GM18520 (cell line): ENCODE data around the gene PRKAR1B.

Source experiments
- ATAC-seq: cut with Tn5 transposase; IDR thresholded peaks from one replicate; pipeline ENCODE4 v1.9.1; 2021; ENCODE audit not compliant: unreplicated experiment

Gene PRKAR1B

DNA sequence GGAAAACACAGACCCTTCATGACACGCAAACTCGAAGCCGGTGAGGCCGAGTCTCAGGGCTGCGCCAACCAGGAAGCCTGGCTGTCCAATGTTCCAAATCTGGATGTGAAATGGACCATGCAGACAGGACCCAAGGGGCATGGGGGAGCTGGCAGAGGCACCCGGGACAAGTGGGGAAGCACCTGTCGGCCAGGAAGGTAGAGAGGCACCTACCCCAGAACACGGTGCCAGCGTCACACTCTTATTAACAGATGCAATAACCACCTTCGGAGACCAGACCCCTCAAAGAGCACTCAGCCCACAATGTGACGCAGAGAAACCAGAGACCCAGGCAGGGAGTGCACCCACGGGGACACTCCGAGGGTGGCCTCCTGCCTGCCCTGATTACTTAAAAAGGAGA lies 119.1 kb downstream of the PRKAR1B start:
- no peak for ATAC-seq

DNA sequence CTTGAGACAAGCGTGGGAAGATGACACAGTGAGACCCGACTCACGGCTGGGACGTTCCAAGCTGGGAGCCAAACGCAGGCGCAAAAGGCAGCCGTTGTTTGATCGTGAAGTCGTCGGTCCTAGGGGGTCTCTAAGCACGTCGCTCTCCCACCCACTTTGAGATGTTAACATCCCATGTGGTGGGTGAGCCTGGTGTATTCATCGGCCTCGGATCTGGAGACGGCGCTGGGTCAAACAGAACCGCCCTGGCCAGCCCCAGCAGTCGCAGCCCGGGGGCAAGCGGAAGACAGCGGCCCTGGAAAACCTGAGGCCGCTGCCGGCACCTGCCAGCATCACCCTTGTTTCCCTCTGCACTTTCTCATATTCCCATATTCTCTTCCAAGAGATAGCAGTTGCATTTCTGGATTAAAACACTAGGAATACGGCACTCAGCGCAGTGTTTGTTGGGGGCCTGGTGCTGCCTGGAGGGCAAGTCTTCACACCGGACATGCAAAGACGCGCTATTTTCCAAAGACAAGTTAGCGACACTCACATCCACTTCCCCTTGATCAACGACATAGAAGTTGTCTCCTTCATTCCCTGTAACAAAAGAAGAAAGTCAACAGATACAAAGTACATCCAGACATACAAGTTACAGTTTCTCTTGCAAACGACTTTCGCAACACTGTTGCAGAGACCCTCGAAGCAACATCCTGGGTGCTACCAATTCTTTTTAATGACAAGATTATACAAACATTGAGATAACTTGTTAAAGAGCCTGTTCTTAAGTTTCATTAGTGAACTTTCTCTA lies 121.2 kb downstream of the PRKAR1B start:
- ATAC-seq = no peak

GRCh38 chr7:604884-605531 lies 122.1 kb downstream of the PRKAR1B start:
- ATAC-seq = no peak

DNA sequence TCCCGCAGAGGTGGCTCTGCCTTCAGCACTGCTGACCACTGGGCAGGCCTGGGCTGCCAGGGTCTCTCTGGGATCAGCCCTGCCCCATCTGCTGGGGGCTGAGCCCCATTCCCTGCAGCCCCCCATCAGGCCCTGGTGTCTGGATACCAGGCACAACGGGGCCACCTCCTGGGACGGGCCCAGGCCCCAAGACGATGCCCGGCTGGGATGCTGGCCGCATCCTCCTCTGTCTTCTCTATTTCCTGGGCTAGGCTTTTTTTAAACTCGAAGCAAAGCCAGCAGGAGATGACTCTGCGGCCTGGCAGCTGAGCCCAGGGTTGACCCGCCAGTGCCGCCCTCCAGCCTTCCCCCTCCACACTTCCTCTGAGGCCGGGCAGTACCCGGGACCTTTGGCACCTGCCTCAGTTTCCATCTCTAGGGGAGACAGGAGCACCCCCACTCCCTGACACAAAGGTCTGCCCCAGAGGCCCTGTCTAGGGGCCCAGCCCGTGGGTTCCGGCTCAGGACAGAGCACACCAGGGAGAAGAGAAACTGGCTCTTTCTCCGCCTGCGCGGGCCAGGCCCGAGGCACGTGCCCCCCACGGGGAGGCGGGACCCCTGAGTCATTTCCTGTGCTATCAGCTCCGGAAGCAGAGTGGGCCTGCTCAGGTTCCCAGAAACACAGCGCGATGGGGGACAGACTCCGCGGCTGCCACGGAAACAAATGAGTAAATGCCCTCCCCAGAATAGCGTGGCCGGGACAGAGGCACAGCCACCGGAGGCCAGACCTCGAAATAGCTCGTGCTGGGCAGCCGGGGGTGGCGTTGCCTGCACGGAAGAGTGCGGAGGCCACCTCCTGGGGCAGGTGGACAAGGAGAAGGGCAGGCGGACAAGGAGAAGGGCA lies 122.8 kb downstream of the PRKAR1B start:
- peak; percentile 48 for ATAC-seq

- ATAC-seq = no peak
These were observed 123.7 kb downstream of the PRKAR1B start for GRCh38 chr7:603152-603951.

- no peak for ATAC-seq
These were observed 124.5 kb downstream of the PRKAR1B start for GRCh38 chr7:602341-603141.

GRCh38 chr7:601595-602340 lies 125.3 kb downstream of the PRKAR1B start:
- peak; percentile 38 for ATAC-seq

GRCh38 chr7:601036-601594 lies 126.0 kb downstream of the PRKAR1B start:
- no peak for ATAC-seq

- no peak for ATAC-seq
These were observed 126.7 kb downstream of the PRKAR1B start for GRCh38 chr7:600149-601035.

DNA sequence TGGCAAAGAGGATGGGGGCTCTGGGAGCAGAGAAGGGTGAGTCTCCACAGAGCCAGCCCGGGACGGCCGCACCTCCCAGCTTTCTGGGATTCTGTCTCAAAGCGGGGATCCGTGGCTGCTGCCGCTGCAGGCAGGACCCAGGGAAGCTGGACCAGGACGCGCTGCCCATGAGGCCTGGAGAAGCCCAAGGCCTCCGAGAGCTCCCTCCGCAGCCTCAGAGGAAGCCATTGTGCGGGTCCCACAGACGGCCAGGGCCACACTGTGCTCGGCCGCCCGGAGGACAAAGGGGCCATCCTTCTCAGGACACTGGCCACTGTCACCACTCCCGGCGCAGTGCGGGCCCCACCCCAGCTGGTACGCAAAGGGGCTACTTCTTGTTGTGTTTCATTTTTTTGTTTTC lies 128.2 kb downstream of the PRKAR1B start:
- no peak for ATAC-seq

GRCh38 chr7:597348-598178 lies 129.5 kb downstream of the PRKAR1B start:
- ATAC-seq = no peak

- ATAC-seq = no peak
These were observed 130.3 kb downstream of the PRKAR1B start for GRCh38 chr7:596819-597182.

- no peak for ATAC-seq
These were observed 130.8 kb downstream of the PRKAR1B start for GRCh38 chr7:596071-596818.

DNA sequence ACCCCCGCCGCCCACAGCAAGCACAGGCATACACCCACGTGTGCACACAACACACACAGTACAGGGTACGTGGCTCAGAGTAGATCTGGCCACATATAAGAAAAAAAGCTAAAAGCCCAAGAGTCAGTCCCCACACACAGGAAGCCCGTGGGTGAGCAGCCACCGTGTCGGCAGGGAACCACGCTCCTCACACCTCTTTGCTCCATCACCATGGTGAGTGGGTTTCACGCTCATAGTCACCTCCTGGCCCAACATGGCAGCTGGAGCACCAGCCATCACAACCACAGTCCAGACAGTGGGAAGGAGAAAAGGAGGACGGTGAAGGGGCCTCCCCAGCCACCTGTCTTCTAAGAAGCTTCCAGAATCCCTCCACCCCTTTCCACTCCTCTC lies 131.5 kb downstream of the PRKAR1B start:
- no peak for ATAC-seq

DNA sequence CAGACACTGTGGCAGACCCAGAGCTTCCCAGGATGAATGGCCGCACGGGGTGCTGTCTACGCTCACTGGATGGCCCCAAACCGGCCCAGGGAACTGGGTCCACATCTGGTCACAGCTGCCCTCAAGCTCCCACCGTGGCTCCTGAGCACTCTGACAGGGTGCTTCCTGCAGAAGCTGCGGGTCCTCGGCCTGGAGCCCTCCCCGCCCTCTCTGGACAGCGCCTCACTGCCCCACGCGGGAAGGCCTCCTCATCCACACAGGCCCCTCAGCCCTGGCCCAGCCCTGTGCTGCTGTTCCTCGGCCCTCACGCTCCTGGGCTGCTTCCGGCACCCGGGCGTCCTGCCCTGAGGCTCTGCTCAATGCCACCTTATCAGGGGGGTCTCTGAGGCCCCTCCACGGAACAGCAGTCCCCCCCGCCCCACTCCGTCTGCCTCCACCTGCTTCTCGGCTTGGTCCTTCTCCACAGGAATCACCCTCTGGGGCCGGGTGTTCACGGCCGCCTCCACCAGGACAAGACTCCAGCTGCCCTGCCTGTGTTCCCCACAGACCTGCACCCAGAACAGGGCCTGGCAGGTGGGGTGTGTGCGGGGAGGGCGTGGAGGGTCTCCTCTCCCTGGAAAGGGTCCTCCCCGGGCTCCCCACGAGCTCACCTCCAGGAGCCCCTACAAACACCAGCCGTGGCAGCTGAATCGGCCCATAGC lies 132.0 kb downstream of the PRKAR1B start:
- ATAC-seq = no peak
